ENCODE data around the gene PEPD. TPM values are rescaled to one million over a fixed set of nuclear protein-coding genes. Genes with fewer than 3 reads are reported as not detected.

Gene PEPD
- total and polyA plus RNA-seq, 2 donors (not counting 3 experiments of a cell fraction or from before 2014, with no cell fraction given), result 73.7 to 126 TPM

GRCh38 chr19:33389421-33390100, 132.0 kb downstream of the PEPD start:
- Histone ChIP-seq H3K79me2 (ENCODE audit: control insufficient read depth, insufficient read depth, low read length) (peaks cover 6% of the 10 kb centered on the region), H4K20me1 (replicated peaks; ENCODE audit: control insufficient read depth, extremely low read depth, insufficient read depth, low read length) (no peaks in the 10 kb centered on the region), H3K9me1 (replicated peaks; ENCODE audit: control insufficient read depth, extremely low read depth, insufficient read depth, low read length) (no peaks in the 10 kb centered on the region), H3K36me3 (ENCODE audit: control insufficient read depth in 2 of 2, extremely low read depth in 1 of 2, insufficient read depth in 2 of 2, low read length in 2 of 2) (peaks cover 0 to 6% of the 10 kb centered on the region in 2 experiments), H3K27me3 (ENCODE audit: control insufficient read depth in 2 of 2, insufficient read depth in 2 of 2, low read length in 2 of 2) (no peaks in the 10 kb centered on the region), H3K4me1 (ENCODE audit: control insufficient read depth, extremely low read depth, insufficient read depth, low read length) (no peaks in the 10 kb centered on the region), H3K9ac (replicated peaks; ENCODE audit: extremely low read depth, insufficient read depth, low read length) (no peak overlapping the region), H3K9me3 (replicated peaks; ENCODE audit: control insufficient read depth, insufficient read depth, low read length) (no peaks in the 10 kb centered on the region), H3K4me2 (ENCODE audit: insufficient read depth, low read length) (no peak overlapping the region), H2AFZ (ENCODE audit: low read depth, low read length) (no peak overlapping the region), H3K4me3 (replicated peaks in 1 of 3; ENCODE audit: insufficient read depth in 1 of 3, low read depth in 1 of 3, low read length in 3 of 3) (no peak overlapping the region), H3K27ac (ENCODE audit: insufficient read depth, low read depth, low read length) (no peak overlapping the region)
- dilution Hi-C loops (cut with MboI; ENCODE audit: extremely low pct_ligation_motif_present, low sequenced_read_pairs) (no loop called here), intact Hi-C loops (cut with micrococcal nuclease) (no loop called here)
- no peak for DNase-seq (ENCODE audit: low read depth, low spot score)
- FAIRE-seq, result no peak
- no TSS peak for BruUV-seq (replicated peaks)
- POLR2A ChIA-PET, result interaction anchor here (1.2 kb wide), 1 partner anchor 16 kb away, joined by 3 read pairs; the partner anchor contains the start of gene CEBPG
- TF ChIP-seq FOS (IDR thresholded peaks at IDR 0.05; ENCODE audit: borderline replicate concordance, insufficient read depth, low read length) (no peak), POLR2AphosphoS5 (IDR thresholded peaks at IDR 0.05; ENCODE audit: insufficient read depth, low read depth, low read length) (no peak)
- CTCF ChIA-PET, result interaction anchor here (1.1 to 2.7 kb wide), 3 partner anchors 8 to 17 kb away, joined by 4 to 7 read pairs (median 4); no protein-coding TSS in a partner anchor

GRCh38 chr19:33388725-33389420, 132.7 kb downstream of the PEPD start:
- no peaks in the 10 kb centered on the region for H4K20me1 ChIP-seq (replicated peaks; ENCODE audit: control insufficient read depth, extremely low read depth, insufficient read depth, low read length)

More at GRCh38 chr19:33388725-33389420, 132.7 kb downstream of the PEPD start:
- H3K4me1 ChIP-seq (ENCODE audit: control insufficient read depth, extremely low read depth, insufficient read depth, low read length), result no peaks in the 10 kb centered on the region
- H3K4me3 ChIP-seq (replicated peaks in 1 of 3; ENCODE audit: insufficient read depth in 1 of 3, low read depth in 1 of 3, low read length in 3 of 3), result no peak overlapping the region
- no peak overlapping the region for H3K27ac ChIP-seq (ENCODE audit: insufficient read depth, low read depth, low read length)
- FAIRE-seq (no peak), DNase-seq (ENCODE audit: low read depth, low spot score) (no peak)
- no peak overlapping the region for H3K4me2 ChIP-seq (ENCODE audit: insufficient read depth, low read length)
- intact Hi-C loops (cut with micrococcal nuclease), result no loop called here
- no peaks in the 10 kb centered on the region for H3K9me3 ChIP-seq (replicated peaks; ENCODE audit: control insufficient read depth, insufficient read depth, low read length)
- ChIA-PET CTCF (interaction anchor here (1.1 to 1.2 kb wide), 3 partner anchors 9 to 15 kb away, joined by 3 to 4 read pairs (median 4); no protein-coding TSS in a partner anchor), POLR2A (no interaction called here)
- no peak overlapping the region for H3K9ac ChIP-seq (replicated peaks; ENCODE audit: extremely low read depth, insufficient read depth, low read length)
- TF ChIP-seq GATA2 (IDR thresholded peaks at IDR 0.05; ENCODE audit: insufficient read depth, insufficient read length, low read depth, low read length), result no peak
- TF ChIP-seq JUN (IDR thresholded peaks at IDR 0.05; ENCODE audit: borderline replicate concordance, insufficient read depth, insufficient read length, low read depth), result no peak
- no peak for TF ChIP-seq POLR2A (IDR thresholded peaks at IDR 0.05; ENCODE audit: low read depth, low read length)
- no TSS peak for BruUV-seq (replicated peaks)
- dilution Hi-C loops (cut with MboI; ENCODE audit: extremely low pct_ligation_motif_present, low sequenced_read_pairs), result no loop called here
- H3K9me1 ChIP-seq (replicated peaks; ENCODE audit: control insufficient read depth, extremely low read depth, insufficient read depth, low read length), result no peaks in the 10 kb centered on the region
- no peaks in the 10 kb centered on the region for H3K27me3 ChIP-seq (ENCODE audit: control insufficient read depth in 2 of 2, insufficient read depth in 2 of 2, low read length in 2 of 2)
- peaks cover 11% of the 10 kb centered on the region for H3K79me2 ChIP-seq (ENCODE audit: control insufficient read depth, insufficient read depth, low read length)
- H3K36me3 ChIP-seq (ENCODE audit: control insufficient read depth in 2 of 2, extremely low read depth in 1 of 2, insufficient read depth in 2 of 2, low read length in 2 of 2), result peaks cover 0 to 6% of the 10 kb centered on the region in 2 experiments
- H2AFZ ChIP-seq (ENCODE audit: low read depth, low read length), result no peak overlapping the region
